Measurements from ENCODE around the gene STAB1. TPM values are rescaled to one million over a fixed set of nuclear protein-coding genes. Genes with fewer than 3 reads are reported as not detected.

Gene STAB1
- total and polyA plus RNA-seq, 2 of the 8 experiments (the other 6 are each of a cell fraction or from before 2014, with no cell fraction given), result 1.0 to 1.9 TPM

DNA sequence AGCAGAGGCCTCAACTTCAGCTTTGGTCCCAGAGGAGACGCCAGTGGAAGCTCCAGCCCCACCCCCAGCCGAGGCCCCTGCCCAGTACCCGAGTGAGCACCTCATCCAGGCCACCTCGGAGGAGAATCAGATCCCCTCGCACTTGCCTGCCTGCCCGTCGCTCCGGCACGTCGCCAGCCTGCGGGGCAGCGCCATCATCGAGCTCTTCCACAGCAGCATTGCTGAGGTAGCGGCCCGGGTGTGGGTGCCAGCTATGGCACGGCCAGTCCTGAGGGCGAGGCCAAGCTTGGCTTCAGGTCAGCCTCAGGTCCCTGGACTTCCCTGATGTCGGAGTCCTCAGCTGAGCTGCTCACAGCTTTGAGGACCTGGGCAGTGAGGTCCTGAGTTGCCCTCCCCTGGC is 5.7 kb upstream of the STAB1 start:
- no peak overlapping the region for H3K9ac ChIP-seq (replicated peaks in 1 of 4; ENCODE audit: extremely low read depth in 1 of 4, low read depth in 3 of 4, low read length in 3 of 4)
- no peak overlapping the region for H3K14ac ChIP-seq (ENCODE audit: insufficient read length)
- H3K4me1 ChIP-seq (replicated peaks in 1 of 4; ENCODE audit: control insufficient read depth in 3 of 4, insufficient read depth in 4 of 4, low read length in 3 of 4), result peaks cover 0 to 1% (median under 1%) of the 10 kb centered on the region in 4 experiments; a peak in 3 of 7 replicates
- H2BK120ac ChIP-seq (replicated peaks; ENCODE audit: low read depth, low read length), result no peak overlapping the region
- no peak overlapping the region for H4K8ac ChIP-seq (ENCODE audit: extremely low read depth, insufficient read depth, low read length)
- no peaks in the 10 kb centered on the region for H3K9me3 ChIP-seq (ENCODE audit: insufficient read depth in 2 of 2, low read depth in 1 of 2, low read length in 1 of 2)
- H3K56ac ChIP-seq (replicated peaks; ENCODE audit: insufficient read length, low read depth, low read length), result no peak overlapping the region
- peaks cover 0 to 22% of the 10 kb centered on the region in 2 experiments for H4K20me1 ChIP-seq (replicated peaks in 1 of 2; ENCODE audit: control insufficient read depth in 1 of 2, insufficient read depth in 2 of 2, low read length in 2 of 2)
- H2BK20ac ChIP-seq (ENCODE audit: low read length), result no peak overlapping the region
- FAIRE-seq, result no peak
- H3K4me3 ChIP-seq (ENCODE audit: extremely low read depth in 1 of 4, insufficient read depth in 2 of 4, low read depth in 3 of 4, low read length in 4 of 4), result no peak overlapping the region
- 97% methylated on average over 15 of the region's 18 CpGs; no CpG with 5 or more reads in 1 of the 2 experiments for WGBS, 2 experiments (ENCODE audit: extremely low coverage in 1 of 2, insufficient coverage in 1 of 2, insufficient read length in 1 of 2, insufficient replicate concordance in 2 of 2, low coverage in 1 of 2, low lambda C conversion rate in 2 of 2, missing lambda C conversion rate in 1 of 2)
- TF ChIP-seq SP2 (IDR thresholded peaks at IDR 0.05; ENCODE audit: low read length) (no peak), POLR2A (IDR thresholded peaks at IDR 0.05; ENCODE audit: control extremely low read depth in 1 of 2, low read depth in 2 of 2, low read length in 2 of 2) (no peak), SIRT6 (IDR thresholded peaks at IDR 0.05; ENCODE audit: low read length) (no peak), EP300 (IDR thresholded peaks at IDR 0.05; ENCODE audit: borderline replicate concordance in 1 of 2, low read depth in 2 of 2, low read length in 2 of 2) (no peak), CEBPB (IDR thresholded peaks at IDR 0.05; ENCODE audit: low read depth, low read length) (no peak), CHD1 (IDR thresholded peaks at IDR 0.05; ENCODE audit: low read depth, low read length) (no peak), YY1 (IDR thresholded peaks at IDR 0.05; ENCODE audit: low read depth, low read length) (no peak), TAF7 (optimal IDR thresholded peaks at IDR 0.05; ENCODE audit: borderline replicate concordance, low read depth, low read length) (no peak), TBP (IDR thresholded peaks at IDR 0.05; ENCODE audit: low read depth, low read length) (no peak), GTF2F1 (IDR thresholded peaks at IDR 0.05; ENCODE audit: borderline replicate concordance, low read depth, low read length) (no peak), JUN (IDR thresholded peaks at IDR 0.05; ENCODE audit: low read depth, low read length) (no peak), FOSL1 (IDR thresholded peaks at IDR 0.05; ENCODE audit: insufficient read depth, low read depth, low read length) (no peak)
- H3K27me3 ChIP-seq (replicated peaks in 1 of 4; ENCODE audit: control insufficient read depth in 3 of 4, extremely low read depth in 1 of 4, insufficient read depth in 3 of 4, low read length in 3 of 4), result no peaks in the 10 kb centered on the region
- H4K5ac ChIP-seq (ENCODE audit: insufficient read length, low read depth, low read length), result no peak overlapping the region
- H2BK5ac ChIP-seq (ENCODE audit: low read depth, low read length), result no peak overlapping the region; the same call in 1 of the 2 replicates
- no peak overlapping the region for H3K4me2 ChIP-seq (ENCODE audit: insufficient read depth in 1 of 2, low read depth in 2 of 2, low read length in 2 of 2)
- no peaks in the 10 kb centered on the region for H3K23me2 ChIP-seq (ENCODE audit: low read depth, low read length)
- no peak overlapping the region for H2AK5ac ChIP-seq (ENCODE audit: low read depth, low read length)
- ChIA-PET POLR2A (ENCODE audit: partially characterized antibody) (interaction anchor here (0.8 to 3.0 kb wide), 6 partner anchors 9 to 40 kb away, joined by 3 to 16 read pairs (median 4); no protein-coding TSS in a partner anchor), CTCF (ENCODE audit: partially characterized antibody) (interaction anchor here (0.7 to 2.0 kb wide), 6 partner anchors 9 to 101 kb away, joined by 3 to 7 read pairs (median 4); no protein-coding TSS in a partner anchor)
- H3K23ac ChIP-seq (ENCODE audit: insufficient read length), result no peak overlapping the region
- peaks cover 21 to 62% (median 43%) of the 10 kb centered on the region in 4 experiments for H3K36me3 ChIP-seq (ENCODE audit: control insufficient read depth in 2 of 4, insufficient read depth in 4 of 4, low read length in 3 of 4)
- no peak overlapping the region for H3K27ac ChIP-seq (ENCODE audit: low read depth, low read length)
- H3K79me1 ChIP-seq (ENCODE audit: low read depth, low read length), result no peaks in the 10 kb centered on the region; the same call in 1 of the 2 replicates
- no peak overlapping the region for H2BK12ac ChIP-seq (ENCODE audit: low read depth, low read length)
- H4K91ac ChIP-seq (replicated peaks; ENCODE audit: insufficient read length, low read length), result no peak overlapping the region
- H3K18ac ChIP-seq (ENCODE audit: extremely low read depth, low read length), result no peak overlapping the region
- H3K4ac ChIP-seq (replicated peaks; ENCODE audit: insufficient read length, low read depth, low read length), result no peak overlapping the region
- no peaks in the 10 kb centered on the region for H3K79me2 ChIP-seq (ENCODE audit: control insufficient read depth in 1 of 2, insufficient read depth in 2 of 2, low read length in 2 of 2)
- no peak overlapping the region for H2BK15ac ChIP-seq (ENCODE audit: low read length)
- no peak overlapping the region for H2AFZ ChIP-seq (ENCODE audit: low read length)
- DNase-seq (ENCODE audit: low read depth in 1 of 2, low spot score in 2 of 2), result no peak
